Measurements from ENCODE around the gene TOX3. TPM values are rescaled to one million over a fixed set of nuclear protein-coding genes. Genes with fewer than 3 reads are reported as not detected.

The TOX3 gene
- total RNA-seq, 1 experiment from 2014 or later, result not detected

DNA sequence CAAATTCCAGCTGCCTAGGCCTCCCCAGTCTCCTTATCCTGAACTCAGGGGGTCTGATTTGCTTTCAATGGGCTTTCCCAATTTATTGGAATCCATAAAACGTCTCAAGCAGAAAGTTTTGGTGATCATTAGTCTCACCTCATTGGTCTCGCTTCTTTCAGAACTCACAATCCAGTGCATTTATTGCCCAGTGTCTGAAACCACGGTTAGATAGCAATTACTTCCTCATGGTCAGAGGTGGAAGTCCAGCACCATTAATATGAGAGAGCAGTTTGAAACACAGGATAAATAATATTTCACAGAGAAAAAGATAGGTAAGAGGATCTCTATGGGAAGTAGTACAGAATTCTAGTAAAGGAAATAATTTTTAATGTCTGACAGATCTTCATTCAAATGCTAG lies 128.7 kb downstream of the TOX3 start:
- H3K4me3 Mint-ChIP-seq (ENCODE audit: unreplicated experiment), result no peak overlapping the region

GRCh38 chr16:52416888-52417287 lies 130.1 kb downstream of the TOX3 start:
- peaks cover 22% of the 10 kb centered on the region for H3K9me3 Mint-ChIP-seq (ENCODE audit: unreplicated experiment)
- DNase-seq (ENCODE audit: unreplicated experiment), result no peak
- H3K27ac Mint-ChIP-seq (ENCODE audit: low read depth, unreplicated experiment), result no peak overlapping the region
- H3K36me3 Mint-ChIP-seq (ENCODE audit: insufficient read depth, unreplicated experiment), result no peaks in the 10 kb centered on the region
- H3K4me3 Mint-ChIP-seq (ENCODE audit: unreplicated experiment), result no peak overlapping the region
- H3K27me3 Mint-ChIP-seq (ENCODE audit: insufficient read depth, unreplicated experiment), result no peaks in the 10 kb centered on the region
- ChIA-PET POLR2A (no interaction called here), CTCF (no interaction called here)
- TF ChIP-seq, protein P1, sequence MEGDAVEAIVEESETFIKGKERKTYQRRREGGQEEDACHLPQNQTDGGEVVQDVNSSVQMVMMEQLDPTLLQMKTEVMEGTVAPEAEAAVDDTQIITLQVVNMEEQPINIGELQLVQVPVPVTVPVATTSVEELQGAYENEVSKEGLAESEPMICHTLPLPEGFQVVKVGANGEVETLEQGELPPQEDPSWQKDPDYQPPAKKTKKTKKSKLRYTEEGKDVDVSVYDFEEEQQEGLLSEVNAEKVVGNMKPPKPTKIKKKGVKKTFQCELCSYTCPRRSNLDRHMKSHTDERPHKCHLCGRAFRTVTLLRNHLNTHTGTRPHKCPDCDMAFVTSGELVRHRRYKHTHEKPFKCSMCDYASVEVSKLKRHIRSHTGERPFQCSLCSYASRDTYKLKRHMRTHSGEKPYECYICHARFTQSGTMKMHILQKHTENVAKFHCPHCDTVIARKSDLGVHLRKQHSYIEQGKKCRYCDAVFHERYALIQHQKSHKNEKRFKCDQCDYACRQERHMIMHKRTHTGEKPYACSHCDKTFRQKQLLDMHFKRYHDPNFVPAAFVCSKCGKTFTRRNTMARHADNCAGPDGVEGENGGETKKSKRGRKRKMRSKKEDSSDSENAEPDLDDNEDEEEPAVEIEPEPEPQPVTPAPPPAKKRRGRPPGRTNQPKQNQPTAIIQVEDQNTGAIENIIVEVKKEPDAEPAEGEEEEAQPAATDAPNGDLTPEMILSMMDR (IDR thresholded peaks at IDR 0.05; ENCODE audit: unreplicated experiment), result no peak
- H3K4me1 Mint-ChIP-seq (ENCODE audit: insufficient read depth, unreplicated experiment), result no peaks in the 10 kb centered on the region
- intact Hi-C loops (cut with micrococcal nuclease), result no loop called here
- BruUV-seq (replicated peaks), result no TSS peak

More for the DNA sequence above, 128.7 kb downstream of the TOX3 start:
- H3K9me3 Mint-ChIP-seq (ENCODE audit: unreplicated experiment), result peaks cover 23% of the 10 kb centered on the region
- no peak overlapping the region for H3K27ac Mint-ChIP-seq (ENCODE audit: low read depth, unreplicated experiment)
- TF ChIP-seq, protein P1 (IDR thresholded peaks at IDR 0.05; ENCODE audit: unreplicated experiment), result no peak
- ChIA-PET POLR2A (interaction anchor here (0.5 kb wide), 1 partner anchor 92 kb away, joined by 3 read pairs; no protein-coding TSS in a partner anchor), CTCF (interaction anchor here (0.6 kb wide), 2 partner anchors 160 to 308 kb away, joined by 3 read pairs; no protein-coding TSS in a partner anchor)
- no peaks in the 10 kb centered on the region for H3K4me1 Mint-ChIP-seq (ENCODE audit: insufficient read depth, unreplicated experiment)
- H3K27me3 Mint-ChIP-seq (ENCODE audit: insufficient read depth, unreplicated experiment), result no peaks in the 10 kb centered on the region
- H3K36me3 Mint-ChIP-seq (ENCODE audit: insufficient read depth, unreplicated experiment), result no peaks in the 10 kb centered on the region
- BruUV-seq (replicated peaks), result no TSS peak
- intact Hi-C loops (cut with micrococcal nuclease), result no loop called here
- DNase-seq (ENCODE audit: unreplicated experiment), result no peak

DNA sequence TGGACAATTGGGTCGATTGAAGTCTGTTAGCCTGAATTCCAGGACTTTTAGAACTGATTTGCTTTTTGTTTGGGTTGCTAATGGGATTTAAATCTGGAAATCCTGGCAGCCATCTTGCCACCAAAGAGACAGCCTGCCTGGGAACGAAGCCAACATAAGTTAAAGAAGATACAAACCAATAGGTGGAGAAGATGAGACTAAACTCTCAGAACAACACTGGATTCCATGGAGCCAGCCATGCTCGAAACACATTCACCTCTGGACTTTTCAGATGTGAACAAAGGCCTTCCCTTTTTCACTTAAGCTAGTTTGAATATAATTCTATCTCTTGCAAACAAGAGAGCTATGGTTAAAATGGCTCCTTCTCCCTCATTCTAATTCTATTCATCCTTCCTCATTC lies 135.9 kb downstream of the TOX3 start:
- H3K9me3 Mint-ChIP-seq (ENCODE audit: unreplicated experiment), result no peaks in the 10 kb centered on the region
- no peak overlapping the region for H3K4me3 Mint-ChIP-seq (ENCODE audit: unreplicated experiment)
- no peak overlapping the region for H3K27ac Mint-ChIP-seq (ENCODE audit: low read depth, unreplicated experiment)
- no peaks in the 10 kb centered on the region for H3K27me3 Mint-ChIP-seq (ENCODE audit: insufficient read depth, unreplicated experiment)
- BruUV-seq (replicated peaks), result no TSS peak
- CTCF ChIA-PET, result no interaction called here
- no peaks in the 10 kb centered on the region for H3K36me3 Mint-ChIP-seq (ENCODE audit: insufficient read depth, unreplicated experiment)
- intact Hi-C loops (cut with micrococcal nuclease), result no loop called here
- POLR2A ChIA-PET, result no interaction called here
- no peak for DNase-seq (ENCODE audit: unreplicated experiment)
- H3K4me1 Mint-ChIP-seq (ENCODE audit: insufficient read depth, unreplicated experiment), result no peaks in the 10 kb centered on the region
- TF ChIP-seq, protein P1 (IDR thresholded peaks at IDR 0.05; ENCODE audit: unreplicated experiment), result no peak

- TF ChIP-seq, protein P1 (IDR thresholded peaks at IDR 0.05; ENCODE audit: unreplicated experiment), result no peak
- H3K4me3 Mint-ChIP-seq (ENCODE audit: unreplicated experiment), result no peak overlapping the region
- ChIA-PET POLR2A (no interaction called here), CTCF (no interaction called here)
- H3K9me3 Mint-ChIP-seq (ENCODE audit: unreplicated experiment), result no peaks in the 10 kb centered on the region
- intact Hi-C loops (cut with micrococcal nuclease), result no loop called here
- no peaks in the 10 kb centered on the region for H3K27me3 Mint-ChIP-seq (ENCODE audit: insufficient read depth, unreplicated experiment)
- BruUV-seq (replicated peaks), result no TSS peak
- no peak for DNase-seq (ENCODE audit: unreplicated experiment)
- no peaks in the 10 kb centered on the region for H3K36me3 Mint-ChIP-seq (ENCODE audit: insufficient read depth, unreplicated experiment)
- H3K27ac Mint-ChIP-seq (ENCODE audit: low read depth, unreplicated experiment), result no peak overlapping the region
- H3K4me1 Mint-ChIP-seq (ENCODE audit: insufficient read depth, unreplicated experiment), result no peaks in the 10 kb centered on the region
These were observed 138.6 kb downstream of the TOX3 start for GRCh38 chr16:52408191-52408845.

Data from MCF 10A (cell line).